ENCODE measurements around the gene MTA2.

- TF ChIP-seq EP300 (IDR thresholded peaks at IDR 0.05): no peak
- TF ChIP-seq CTCF (IDR thresholded peaks at IDR 0.05): no peak
Measured at GRCh38 chr11:62595124-62595523, 6.5 kb downstream of the MTA2 start.
